DOHH2 (cell line): ENCODE results near the gene CSF3.

Experiments used
- EZH2phosphoT487 ChIP-seq: fragments of 200-600 bp; sonication (generic); IDR thresholded peaks from 2 replicates; pipeline ENCODE4 v1.6.1; 2017; ENCODE audit warnings: borderline replicate concordance, mild to moderate bottlenecking, antibody characterized with exemption, low read length, moderate library complexity, mixed read lengths
- TF ChIP-seq, protein P1 (sequence below): fragments of 200-600 bp; sonication (generic); IDR thresholded peaks from one replicate; pipeline ENCODE4 v1.5.1; 2014; ENCODE audit warnings: antibody characterized with exemption, mild to moderate bottlenecking, low read depth, low read length; ENCODE audit not compliant: poor library complexity, severe bottlenecking

DNA sequence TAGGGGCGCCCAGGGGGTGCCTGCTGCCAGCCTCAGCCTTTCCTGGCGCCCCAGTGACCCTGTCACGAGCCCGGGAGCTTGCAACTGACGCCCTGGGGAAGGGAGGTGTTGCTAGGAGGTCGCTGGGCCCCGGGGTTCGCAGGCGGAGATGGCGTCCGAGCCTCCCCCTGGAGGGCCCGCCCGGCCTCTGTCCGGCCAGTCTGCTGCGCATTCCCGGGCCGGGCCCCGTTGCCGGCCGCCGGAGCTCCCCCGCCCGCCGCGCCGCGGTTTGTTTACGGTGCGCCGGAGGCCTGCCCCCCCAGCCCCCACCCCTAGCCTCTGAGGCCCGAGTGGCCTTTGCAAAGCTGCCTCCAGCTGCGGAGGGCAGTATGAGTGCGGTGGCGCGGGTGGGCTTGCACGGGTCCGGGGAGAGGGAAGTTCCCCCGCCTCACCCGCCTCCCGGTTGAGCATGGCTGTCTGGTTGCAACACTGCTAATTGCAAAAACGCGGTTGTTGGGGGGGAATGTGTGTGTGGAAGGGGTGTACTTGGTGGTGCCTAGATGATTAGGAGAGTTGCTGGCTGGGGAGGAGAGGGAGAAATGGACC is 48.0 kb downstream of the CSF3 start:
- TF ChIP-seq, protein P1, sequence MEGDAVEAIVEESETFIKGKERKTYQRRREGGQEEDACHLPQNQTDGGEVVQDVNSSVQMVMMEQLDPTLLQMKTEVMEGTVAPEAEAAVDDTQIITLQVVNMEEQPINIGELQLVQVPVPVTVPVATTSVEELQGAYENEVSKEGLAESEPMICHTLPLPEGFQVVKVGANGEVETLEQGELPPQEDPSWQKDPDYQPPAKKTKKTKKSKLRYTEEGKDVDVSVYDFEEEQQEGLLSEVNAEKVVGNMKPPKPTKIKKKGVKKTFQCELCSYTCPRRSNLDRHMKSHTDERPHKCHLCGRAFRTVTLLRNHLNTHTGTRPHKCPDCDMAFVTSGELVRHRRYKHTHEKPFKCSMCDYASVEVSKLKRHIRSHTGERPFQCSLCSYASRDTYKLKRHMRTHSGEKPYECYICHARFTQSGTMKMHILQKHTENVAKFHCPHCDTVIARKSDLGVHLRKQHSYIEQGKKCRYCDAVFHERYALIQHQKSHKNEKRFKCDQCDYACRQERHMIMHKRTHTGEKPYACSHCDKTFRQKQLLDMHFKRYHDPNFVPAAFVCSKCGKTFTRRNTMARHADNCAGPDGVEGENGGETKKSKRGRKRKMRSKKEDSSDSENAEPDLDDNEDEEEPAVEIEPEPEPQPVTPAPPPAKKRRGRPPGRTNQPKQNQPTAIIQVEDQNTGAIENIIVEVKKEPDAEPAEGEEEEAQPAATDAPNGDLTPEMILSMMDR, result no peak
- TF ChIP-seq EZH2phosphoT487, result no peak
